Fibroblast of mammary gland (primary cell): ENCODE measurements around the gene SETX.

Source experiments
- DNase-seq: peaks from one replicate; pipeline ENCODE4 v3.0.0-alpha.2; 2010; ENCODE audit warnings: low read depth
- H3K4me3 ChIP-seq: 2 replicates; pipeline ENCODE4 v1.5.1; 2011; ENCODE audit warnings: low read depth, mild to moderate bottlenecking, low read length, moderate library complexity; ENCODE audit not compliant: control insufficient read depth
- TF ChIP-seq, protein P1 (sequence below): conservative IDR thresholded peaks from 2 replicates; pipeline ENCODE4 v1.5.1; 2011; ENCODE audit warnings: low read depth, low read length, inconsistent platforms; ENCODE audit not compliant: control insufficient read depth, insufficient read depth

Gene SETX

DNA sequence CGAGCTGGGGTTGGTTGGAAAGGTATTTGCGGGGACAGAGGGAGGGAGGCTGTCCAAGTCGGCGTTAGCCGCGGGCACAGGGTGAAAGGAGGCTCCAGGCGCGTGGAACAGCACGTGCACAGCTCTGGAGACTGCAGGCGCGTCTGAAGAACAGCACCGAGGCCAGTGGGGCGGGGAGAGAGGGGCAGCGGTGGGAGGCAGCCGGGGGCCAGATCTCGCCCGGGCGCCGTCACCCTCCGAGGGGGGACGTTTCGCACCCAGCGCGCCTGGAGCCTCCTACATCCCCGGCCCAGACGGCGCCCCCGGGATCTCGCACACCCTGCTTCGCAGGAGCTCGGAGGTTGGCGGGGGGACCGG, 113.3 kb downstream of the SETX start:
- H3K4me3 ChIP-seq, result peak overlapping the region; percentile 41
- TF ChIP-seq, protein P1, sequence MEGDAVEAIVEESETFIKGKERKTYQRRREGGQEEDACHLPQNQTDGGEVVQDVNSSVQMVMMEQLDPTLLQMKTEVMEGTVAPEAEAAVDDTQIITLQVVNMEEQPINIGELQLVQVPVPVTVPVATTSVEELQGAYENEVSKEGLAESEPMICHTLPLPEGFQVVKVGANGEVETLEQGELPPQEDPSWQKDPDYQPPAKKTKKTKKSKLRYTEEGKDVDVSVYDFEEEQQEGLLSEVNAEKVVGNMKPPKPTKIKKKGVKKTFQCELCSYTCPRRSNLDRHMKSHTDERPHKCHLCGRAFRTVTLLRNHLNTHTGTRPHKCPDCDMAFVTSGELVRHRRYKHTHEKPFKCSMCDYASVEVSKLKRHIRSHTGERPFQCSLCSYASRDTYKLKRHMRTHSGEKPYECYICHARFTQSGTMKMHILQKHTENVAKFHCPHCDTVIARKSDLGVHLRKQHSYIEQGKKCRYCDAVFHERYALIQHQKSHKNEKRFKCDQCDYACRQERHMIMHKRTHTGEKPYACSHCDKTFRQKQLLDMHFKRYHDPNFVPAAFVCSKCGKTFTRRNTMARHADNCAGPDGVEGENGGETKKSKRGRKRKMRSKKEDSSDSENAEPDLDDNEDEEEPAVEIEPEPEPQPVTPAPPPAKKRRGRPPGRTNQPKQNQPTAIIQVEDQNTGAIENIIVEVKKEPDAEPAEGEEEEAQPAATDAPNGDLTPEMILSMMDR, result no peak
- no peak for DNase-seq

DNA sequence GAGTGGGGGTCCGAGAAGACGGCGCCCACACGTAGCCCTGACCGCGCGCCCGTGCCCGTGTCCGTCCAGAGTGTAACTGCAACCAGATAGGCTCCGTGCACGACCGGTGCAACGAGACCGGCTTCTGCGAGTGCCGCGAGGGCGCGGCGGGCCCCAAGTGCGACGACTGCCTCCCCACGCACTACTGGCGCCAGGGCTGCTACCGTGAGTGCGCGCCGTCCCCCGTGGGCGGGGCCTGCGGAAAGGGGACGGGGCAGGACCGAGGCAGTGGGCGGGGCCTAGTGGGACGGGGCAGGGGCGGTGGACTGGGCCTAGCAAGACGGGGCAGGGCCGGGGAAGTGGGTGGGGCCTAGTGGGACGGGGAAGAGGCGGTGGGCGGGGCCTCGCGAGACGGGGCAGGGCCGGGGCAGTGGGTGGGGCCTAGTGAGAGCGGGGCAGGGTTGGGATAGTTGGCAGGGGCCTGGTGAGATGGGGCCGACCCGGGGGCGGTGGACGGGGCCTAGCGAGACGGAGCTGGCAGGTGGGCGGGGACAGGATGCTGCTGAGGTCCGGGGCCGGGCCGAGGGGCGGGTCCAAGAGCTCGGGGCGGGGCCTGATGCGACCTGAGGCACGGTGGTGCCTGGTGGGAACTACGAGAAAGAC, 113.8 kb downstream of the SETX start:
- DNase-seq, result peak; percentile 73
- TF ChIP-seq, protein P1, result no peak
- peak overlapping the region; percentile 41 for H3K4me3 ChIP-seq

DNA sequence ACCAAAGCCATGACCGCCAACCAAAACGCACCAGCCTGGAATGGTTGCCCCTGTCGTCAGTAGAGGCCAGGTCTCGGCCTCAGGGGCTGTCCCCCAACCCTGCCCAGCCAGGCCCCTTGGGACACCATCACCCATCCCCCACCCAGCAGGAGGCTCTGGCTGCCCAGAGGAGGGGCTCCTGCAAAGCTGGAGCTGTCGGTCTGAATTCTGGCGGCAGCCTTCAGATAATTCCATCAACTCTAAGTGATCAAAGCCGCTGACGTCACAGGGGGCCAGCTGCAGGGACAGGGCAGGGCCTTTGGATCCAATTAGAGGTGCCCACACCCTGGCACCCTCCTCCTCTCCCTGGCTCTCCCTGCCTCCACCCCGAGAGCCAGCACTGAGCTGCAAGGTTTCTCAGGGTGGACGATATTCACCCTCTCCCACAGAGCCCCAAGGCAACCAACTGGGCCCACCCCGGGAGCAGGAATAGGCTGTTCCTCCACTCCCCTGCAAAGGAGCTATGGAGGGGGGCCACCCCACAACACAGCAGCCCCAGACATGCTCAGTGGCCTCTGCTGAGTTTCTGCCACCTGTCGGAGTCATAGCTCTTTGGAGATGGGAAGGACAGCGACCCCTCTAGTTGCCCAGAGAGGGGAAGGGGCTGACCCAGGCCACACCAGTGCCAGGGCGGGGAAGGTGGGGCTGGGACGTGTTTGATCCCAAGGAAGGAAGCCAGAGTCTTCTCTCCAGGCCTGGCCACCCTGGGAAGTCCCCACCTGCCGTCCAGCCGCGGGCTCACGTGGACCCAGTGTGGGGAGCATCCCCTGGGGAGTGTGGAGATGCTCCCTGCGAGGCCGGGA, 114.6 kb downstream of the SETX start:
- H3K4me3 ChIP-seq, result no peak overlapping the region
- TF ChIP-seq, protein P1, result no peak
- DNase-seq, result no peak

DNA sequence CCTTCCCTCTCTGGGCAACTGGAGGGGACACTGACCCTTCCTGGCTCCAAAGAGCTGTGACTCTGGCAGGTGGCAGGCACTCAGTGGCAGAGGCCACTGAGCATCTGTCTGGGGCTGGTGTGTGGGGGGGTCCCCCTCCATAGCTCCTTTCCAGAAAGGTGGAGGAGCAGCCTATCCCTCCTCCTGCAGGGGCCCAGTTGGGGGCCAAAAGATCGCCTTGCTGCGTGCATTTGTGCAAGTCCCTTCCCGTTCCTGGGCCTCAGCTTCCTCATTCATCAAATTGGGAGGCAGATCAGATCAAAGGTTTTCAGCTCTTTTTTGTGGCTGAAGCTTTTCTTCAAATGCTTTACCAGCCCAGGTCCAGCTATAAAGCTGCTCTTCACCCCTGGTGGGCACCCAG, 115.3 kb downstream of the SETX start:
- no peak overlapping the region for H3K4me3 ChIP-seq
- TF ChIP-seq, protein P1, result no peak
- no peak for DNase-seq

DNA sequence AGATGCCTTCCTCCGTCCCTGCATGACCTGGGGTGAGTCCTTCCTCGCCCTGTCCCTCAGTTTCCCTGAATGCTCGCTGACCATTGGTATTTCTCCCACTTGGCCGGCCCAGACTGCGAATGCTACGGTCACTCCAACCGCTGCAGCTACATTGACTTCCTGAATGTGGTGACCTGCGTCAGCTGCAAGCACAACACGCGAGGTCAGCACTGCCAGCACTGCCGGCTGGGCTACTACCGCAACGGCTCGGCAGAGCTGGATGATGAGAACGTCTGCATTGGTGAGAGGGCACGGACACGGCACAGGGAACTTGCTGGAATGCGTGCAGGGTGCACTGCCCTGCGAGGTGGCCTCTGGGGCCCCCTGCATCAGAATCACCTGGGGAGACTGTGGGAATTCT, 115.8 kb downstream of the SETX start:
- no peak for DNase-seq
- H3K4me3 ChIP-seq, result no peak overlapping the region
- TF ChIP-seq, protein P1, result no peak

DNA sequence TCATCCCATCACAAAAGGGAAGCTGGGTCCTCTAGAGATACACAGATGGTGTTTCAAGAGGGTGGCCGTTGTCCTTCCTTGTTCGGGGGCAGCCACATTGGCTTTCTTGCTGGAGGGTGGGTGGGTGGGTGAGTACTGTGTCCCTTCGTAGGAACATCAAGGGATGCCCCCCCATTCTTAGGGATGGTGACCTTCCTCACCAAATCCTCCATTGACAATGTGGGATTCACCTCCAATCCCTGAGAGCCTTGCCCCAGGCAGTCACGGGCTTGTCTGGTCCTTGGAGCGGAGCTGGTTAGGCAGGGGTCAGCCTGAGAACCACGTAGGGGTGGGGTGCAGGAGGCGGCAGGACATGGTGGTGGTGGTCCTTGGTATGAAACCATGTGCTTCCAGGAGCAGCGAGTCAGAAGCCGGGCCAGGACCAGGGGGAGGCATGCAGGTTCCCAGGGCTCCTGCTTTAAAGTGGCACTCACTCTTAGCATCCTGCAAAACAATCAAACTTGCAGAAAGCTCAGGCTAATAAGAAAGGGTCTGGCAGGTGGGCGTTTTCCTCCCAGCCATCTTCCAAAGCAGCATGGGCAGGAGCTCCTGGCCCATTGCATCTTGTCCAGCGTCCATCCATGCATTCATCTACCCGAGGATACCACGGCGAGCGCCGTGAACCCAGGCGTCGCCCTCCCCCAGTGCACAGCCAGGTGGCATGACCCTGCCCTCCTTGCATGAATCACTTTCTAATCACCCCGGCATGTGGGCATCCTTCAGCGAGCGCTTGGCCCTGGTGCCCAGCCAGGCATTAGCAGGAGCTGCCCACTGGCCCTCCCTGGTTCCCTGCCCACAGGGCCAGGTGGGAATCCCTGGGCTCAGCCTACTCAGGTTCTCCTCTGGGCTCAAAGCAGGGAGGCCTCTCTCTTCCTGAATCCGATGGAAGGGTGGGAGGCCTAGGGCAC, 116.5 kb downstream of the SETX start:
- H3K4me3 ChIP-seq, result no peak overlapping the region

More for the DNA sequence above, 116.5 kb downstream of the SETX start:
- no peak for DNase-seq
- TF ChIP-seq, protein P1, result no peak
